Measurements from ENCODE around the gene UBXN7.
"Not testable (repeated sequence)": the region's sequence is repeated elsewhere in the genome, so short reads cannot be mapped to it uniquely, and the experiment has no call there.

DNA sequence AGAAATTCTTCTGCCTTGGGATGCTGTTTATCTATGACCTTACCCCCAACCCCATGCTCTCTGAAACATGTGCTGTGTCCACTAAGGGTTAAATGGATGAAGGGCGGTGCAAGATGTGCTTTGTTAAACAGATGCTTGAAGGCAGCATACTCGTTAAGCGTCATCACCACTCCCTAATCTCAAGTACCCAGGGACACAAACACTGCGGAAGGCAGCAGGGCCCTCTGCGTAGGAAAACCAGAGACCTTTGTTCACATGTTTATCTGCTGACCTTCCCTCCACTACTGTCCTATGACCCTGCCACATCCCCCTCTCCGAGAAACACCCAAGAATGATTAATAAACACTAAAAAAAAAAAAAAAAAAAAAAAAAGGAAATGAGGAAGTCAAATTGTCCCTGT lies 46.2 kb downstream of the UBXN7 start:
- not testable (repeated sequence) for TF ChIP-seq POLR2AphosphoS5, EP300, POLR2A (IDR thresholded peaks at IDR 0.05)
- TF ChIP-seq, protein P1, sequence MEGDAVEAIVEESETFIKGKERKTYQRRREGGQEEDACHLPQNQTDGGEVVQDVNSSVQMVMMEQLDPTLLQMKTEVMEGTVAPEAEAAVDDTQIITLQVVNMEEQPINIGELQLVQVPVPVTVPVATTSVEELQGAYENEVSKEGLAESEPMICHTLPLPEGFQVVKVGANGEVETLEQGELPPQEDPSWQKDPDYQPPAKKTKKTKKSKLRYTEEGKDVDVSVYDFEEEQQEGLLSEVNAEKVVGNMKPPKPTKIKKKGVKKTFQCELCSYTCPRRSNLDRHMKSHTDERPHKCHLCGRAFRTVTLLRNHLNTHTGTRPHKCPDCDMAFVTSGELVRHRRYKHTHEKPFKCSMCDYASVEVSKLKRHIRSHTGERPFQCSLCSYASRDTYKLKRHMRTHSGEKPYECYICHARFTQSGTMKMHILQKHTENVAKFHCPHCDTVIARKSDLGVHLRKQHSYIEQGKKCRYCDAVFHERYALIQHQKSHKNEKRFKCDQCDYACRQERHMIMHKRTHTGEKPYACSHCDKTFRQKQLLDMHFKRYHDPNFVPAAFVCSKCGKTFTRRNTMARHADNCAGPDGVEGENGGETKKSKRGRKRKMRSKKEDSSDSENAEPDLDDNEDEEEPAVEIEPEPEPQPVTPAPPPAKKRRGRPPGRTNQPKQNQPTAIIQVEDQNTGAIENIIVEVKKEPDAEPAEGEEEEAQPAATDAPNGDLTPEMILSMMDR (IDR thresholded peaks at IDR 0.05), result not testable (repeated sequence)

Measured in gastroesophageal sphincter (tissue), 3 donors.